OCI-LY1 (cell line): ENCODE measurements around the gene HECTD3.

Source experiments
- EZH2 ChIP-seq: fragments of 200-600 bp; sonication (generic), shearing (Covaris generic); IDR thresholded peaks from 2 replicates; pipeline ENCODE4 v1.8.0; 2017; ENCODE audit warnings: borderline replicate concordance, mixed run types, mild to moderate bottlenecking, antibody characterized with exemption, low read length, moderate library complexity, mixed read lengths
- TF ChIP-seq, protein P1 (sequence below): fragments of 200-600 bp; sonication (generic), shearing (Covaris generic); IDR thresholded peaks from 2 replicates; pipeline ENCODE4 v1.5.1; 2017; ENCODE audit warnings: mild to moderate bottlenecking, antibody characterized with exemption, low read length, moderate library complexity, mixed read lengths

DNA sequence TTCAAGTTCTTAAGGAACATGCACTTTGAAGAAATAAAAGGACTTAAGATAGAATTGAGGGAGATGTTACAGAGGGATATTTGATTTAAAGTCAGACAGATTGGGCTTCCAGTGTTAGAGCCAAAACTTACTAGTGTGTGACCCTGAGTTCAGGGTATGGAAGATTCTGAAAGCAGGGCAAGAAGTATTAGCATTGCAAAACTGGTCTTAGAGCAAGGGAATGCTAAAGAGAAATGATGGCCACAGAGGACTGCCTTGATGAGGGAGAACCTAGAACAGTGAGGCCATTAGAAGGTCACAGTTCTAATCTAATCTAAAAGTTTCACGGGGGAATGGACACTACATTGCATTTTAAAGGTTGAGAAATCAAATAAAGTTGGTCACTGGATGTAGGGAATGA, 46.4 kb upstream of the HECTD3 start:
- TF ChIP-seq, protein P1, sequence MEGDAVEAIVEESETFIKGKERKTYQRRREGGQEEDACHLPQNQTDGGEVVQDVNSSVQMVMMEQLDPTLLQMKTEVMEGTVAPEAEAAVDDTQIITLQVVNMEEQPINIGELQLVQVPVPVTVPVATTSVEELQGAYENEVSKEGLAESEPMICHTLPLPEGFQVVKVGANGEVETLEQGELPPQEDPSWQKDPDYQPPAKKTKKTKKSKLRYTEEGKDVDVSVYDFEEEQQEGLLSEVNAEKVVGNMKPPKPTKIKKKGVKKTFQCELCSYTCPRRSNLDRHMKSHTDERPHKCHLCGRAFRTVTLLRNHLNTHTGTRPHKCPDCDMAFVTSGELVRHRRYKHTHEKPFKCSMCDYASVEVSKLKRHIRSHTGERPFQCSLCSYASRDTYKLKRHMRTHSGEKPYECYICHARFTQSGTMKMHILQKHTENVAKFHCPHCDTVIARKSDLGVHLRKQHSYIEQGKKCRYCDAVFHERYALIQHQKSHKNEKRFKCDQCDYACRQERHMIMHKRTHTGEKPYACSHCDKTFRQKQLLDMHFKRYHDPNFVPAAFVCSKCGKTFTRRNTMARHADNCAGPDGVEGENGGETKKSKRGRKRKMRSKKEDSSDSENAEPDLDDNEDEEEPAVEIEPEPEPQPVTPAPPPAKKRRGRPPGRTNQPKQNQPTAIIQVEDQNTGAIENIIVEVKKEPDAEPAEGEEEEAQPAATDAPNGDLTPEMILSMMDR: no peak
- TF ChIP-seq EZH2: no peak
